ENCODE data around the gene KRT85.

Gene KRT85

DNA sequence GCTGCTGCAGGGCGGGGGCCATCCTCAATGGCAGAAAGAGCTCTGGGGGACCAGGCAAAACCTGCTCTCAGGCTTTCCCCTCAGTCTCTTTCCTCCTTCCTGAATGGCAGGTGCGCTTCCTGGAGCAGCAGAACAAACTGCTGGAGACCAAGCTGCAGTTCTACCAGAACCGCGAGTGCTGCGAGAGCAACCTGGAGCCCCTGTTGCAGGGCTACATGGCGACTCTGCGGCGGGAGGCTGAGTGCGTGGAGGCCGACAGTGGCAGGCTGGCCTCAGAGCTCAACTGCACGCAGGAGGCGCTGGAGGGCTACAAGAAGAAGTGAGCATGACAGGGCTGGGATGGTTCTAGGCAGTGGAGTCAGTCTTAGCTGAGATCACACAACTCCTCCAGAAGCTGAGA, 23.2 kb downstream of the KRT85 start:
- Histone ChIP-seq H2AFZ (ENCODE audit: low read length) (no peak overlapping the region), H3F3A (ENCODE audit: insufficient read depth, low read length) (no peaks in the 10 kb centered on the region), H3K4me3 (ENCODE audit: low read length) (no peak overlapping the region), H3K79me2 (ENCODE audit: low read length) (no peaks in the 10 kb centered on the region), H3K27ac (ENCODE audit: low read length) (no peak overlapping the region), H3K36me3 (replicated peaks; ENCODE audit: insufficient read depth, low read length) (no peaks in the 10 kb centered on the region), H3K9ac (ENCODE audit: low read length) (no peak overlapping the region), H4K20me1 (ENCODE audit: insufficient read depth, low read length) (no peaks in the 10 kb centered on the region), H3K27me3 (replicated peaks; ENCODE audit: insufficient read depth, low read length) (peaks cover 31% of the 10 kb centered on the region), H3K9me2 (replicated peaks; ENCODE audit: insufficient read depth, low read length) (no peaks in the 10 kb centered on the region), H3K4me2 (ENCODE audit: low read depth, low read length) (no peak overlapping the region), H3K9me3 (replicated peaks; ENCODE audit: insufficient read depth, low read length) (no peaks in the 10 kb centered on the region), H3K4me1 (ENCODE audit: low read length) (no peaks in the 10 kb centered on the region)
- TF ChIP-seq EZH2 (optimal IDR thresholded peaks at IDR 0.05; ENCODE audit: low read depth, low read length) (no peak), EZH2phosphoT487 (IDR thresholded peaks at IDR 0.05; ENCODE audit: low read length) (no peak)
- TF ChIP-seq, protein P1, sequence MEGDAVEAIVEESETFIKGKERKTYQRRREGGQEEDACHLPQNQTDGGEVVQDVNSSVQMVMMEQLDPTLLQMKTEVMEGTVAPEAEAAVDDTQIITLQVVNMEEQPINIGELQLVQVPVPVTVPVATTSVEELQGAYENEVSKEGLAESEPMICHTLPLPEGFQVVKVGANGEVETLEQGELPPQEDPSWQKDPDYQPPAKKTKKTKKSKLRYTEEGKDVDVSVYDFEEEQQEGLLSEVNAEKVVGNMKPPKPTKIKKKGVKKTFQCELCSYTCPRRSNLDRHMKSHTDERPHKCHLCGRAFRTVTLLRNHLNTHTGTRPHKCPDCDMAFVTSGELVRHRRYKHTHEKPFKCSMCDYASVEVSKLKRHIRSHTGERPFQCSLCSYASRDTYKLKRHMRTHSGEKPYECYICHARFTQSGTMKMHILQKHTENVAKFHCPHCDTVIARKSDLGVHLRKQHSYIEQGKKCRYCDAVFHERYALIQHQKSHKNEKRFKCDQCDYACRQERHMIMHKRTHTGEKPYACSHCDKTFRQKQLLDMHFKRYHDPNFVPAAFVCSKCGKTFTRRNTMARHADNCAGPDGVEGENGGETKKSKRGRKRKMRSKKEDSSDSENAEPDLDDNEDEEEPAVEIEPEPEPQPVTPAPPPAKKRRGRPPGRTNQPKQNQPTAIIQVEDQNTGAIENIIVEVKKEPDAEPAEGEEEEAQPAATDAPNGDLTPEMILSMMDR (IDR thresholded peaks at IDR 0.05; ENCODE audit: low read length): no peak
- DNase-seq: no peak

- H3K4me3 ChIP-seq (ENCODE audit: low read length): no peak overlapping the region
Measured at GRCh38 chr12:52343550-52343949, 23.7 kb downstream of the KRT85 start.

GRCh38 chr12:52342781-52343490, 24.3 kb downstream of the KRT85 start:
- Histone ChIP-seq H3K4me1 (ENCODE audit: low read length) (no peaks in the 10 kb centered on the region), H3K9ac (ENCODE audit: low read length) (no peak overlapping the region), H3K4me2 (ENCODE audit: low read depth, low read length) (no peak overlapping the region), H3K36me3 (replicated peaks; ENCODE audit: insufficient read depth, low read length) (no peaks in the 10 kb centered on the region), H2AFZ (ENCODE audit: low read length) (no peak overlapping the region), H3K27me3 (replicated peaks; ENCODE audit: insufficient read depth, low read length) (peaks cover 22% of the 10 kb centered on the region), H3K9me2 (replicated peaks; ENCODE audit: insufficient read depth, low read length) (no peaks in the 10 kb centered on the region), H3K4me3 (ENCODE audit: low read length) (no peak overlapping the region), H3F3A (ENCODE audit: insufficient read depth, low read length) (no peaks in the 10 kb centered on the region), H4K20me1 (ENCODE audit: insufficient read depth, low read length) (no peaks in the 10 kb centered on the region), H3K27ac (ENCODE audit: low read length) (no peak overlapping the region), H3K79me2 (ENCODE audit: low read length) (no peaks in the 10 kb centered on the region), H3K9me3 (replicated peaks; ENCODE audit: insufficient read depth, low read length) (no peaks in the 10 kb centered on the region)
- DNase-seq: no peak
- TF ChIP-seq, protein P1 (IDR thresholded peaks at IDR 0.05; ENCODE audit: low read length): no peak
- TF ChIP-seq EZH2 (optimal IDR thresholded peaks at IDR 0.05; ENCODE audit: low read depth, low read length): no peak
- no peak for TF ChIP-seq EZH2phosphoT487 (IDR thresholded peaks at IDR 0.05; ENCODE audit: low read length)

More at GRCh38 chr12:52343550-52343949, 23.7 kb downstream of the KRT85 start:
- no peaks in the 10 kb centered on the region for H3K79me2 ChIP-seq (ENCODE audit: low read length)
- no peaks in the 10 kb centered on the region for H4K20me1 ChIP-seq (ENCODE audit: insufficient read depth, low read length)
- H3K27ac ChIP-seq (ENCODE audit: low read length): no peak overlapping the region
- H3F3A ChIP-seq (ENCODE audit: insufficient read depth, low read length): no peaks in the 10 kb centered on the region
- H3K9me2 ChIP-seq (replicated peaks; ENCODE audit: insufficient read depth, low read length): no peaks in the 10 kb centered on the region
- no peak for TF ChIP-seq EZH2 (optimal IDR thresholded peaks at IDR 0.05; ENCODE audit: low read depth, low read length)
- TF ChIP-seq, protein P1 (IDR thresholded peaks at IDR 0.05; ENCODE audit: low read length): no peak
- TF ChIP-seq EZH2phosphoT487 (IDR thresholded peaks at IDR 0.05; ENCODE audit: low read length): no peak
- no peak overlapping the region for H2AFZ ChIP-seq (ENCODE audit: low read length)
- DNase-seq: no peak
- H3K9me3 ChIP-seq (replicated peaks; ENCODE audit: insufficient read depth, low read length): no peaks in the 10 kb centered on the region
- no peaks in the 10 kb centered on the region for H3K4me1 ChIP-seq (ENCODE audit: low read length)
- H3K4me2 ChIP-seq (ENCODE audit: low read depth, low read length): no peak overlapping the region
- H3K36me3 ChIP-seq (replicated peaks; ENCODE audit: insufficient read depth, low read length): no peaks in the 10 kb centered on the region
- H3K27me3 ChIP-seq (replicated peaks; ENCODE audit: insufficient read depth, low read length): peaks cover 25% of the 10 kb centered on the region
- no peak overlapping the region for H3K9ac ChIP-seq (ENCODE audit: low read length)
